Kidney tubule cell (primary cell): Measurements from ENCODE around the gene KIZ.
A peak's percentile ranks its signal among the peaks of the same experiment; 100 is the strongest.

Source experiments
- DNase-seq: peaks from one replicate; pipeline ENCODE4 v3.0.0-alpha.2; 2018; ENCODE audit warnings: low spot score

KIZ gene, protein sequence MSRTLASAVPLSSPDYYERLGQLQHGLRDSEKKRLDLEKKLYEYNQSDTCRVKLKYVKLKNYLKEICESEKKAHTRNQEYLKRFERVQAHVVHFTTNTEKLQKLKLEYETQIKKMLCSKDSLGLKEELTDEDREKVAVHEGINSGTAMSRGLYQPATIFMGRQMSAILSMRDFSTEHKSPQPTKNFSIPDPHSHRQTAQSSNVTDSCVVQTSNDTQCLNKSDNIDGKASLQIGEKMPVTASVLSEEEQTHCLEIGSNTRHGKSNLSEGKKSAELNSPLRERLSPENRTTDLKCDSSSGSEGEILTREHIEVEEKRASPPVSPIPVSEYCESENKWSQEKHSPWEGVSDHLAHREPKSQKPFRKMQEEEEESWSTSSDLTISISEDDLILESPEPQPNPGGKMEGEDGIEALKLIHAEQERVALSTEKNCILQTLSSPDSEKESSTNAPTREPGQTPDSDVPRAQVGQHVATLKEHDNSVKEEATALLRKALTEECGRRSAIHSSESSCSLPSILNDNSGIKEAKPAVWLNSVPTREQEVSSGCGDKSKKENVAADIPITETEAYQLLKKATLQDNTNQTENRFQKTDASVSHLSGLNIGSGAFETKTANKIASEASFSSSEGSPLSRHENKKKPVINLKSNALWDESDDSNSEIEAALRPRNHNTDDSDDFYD

GRCh38 chr20:21125849-21126580 lies at the start of gene KIZ:
KIZ (plus strand) TSS chr20:21126082; CDS start chr20:21126116, 34 bp downstream.
- peak; percentile 95 for DNase-seq

DNA sequence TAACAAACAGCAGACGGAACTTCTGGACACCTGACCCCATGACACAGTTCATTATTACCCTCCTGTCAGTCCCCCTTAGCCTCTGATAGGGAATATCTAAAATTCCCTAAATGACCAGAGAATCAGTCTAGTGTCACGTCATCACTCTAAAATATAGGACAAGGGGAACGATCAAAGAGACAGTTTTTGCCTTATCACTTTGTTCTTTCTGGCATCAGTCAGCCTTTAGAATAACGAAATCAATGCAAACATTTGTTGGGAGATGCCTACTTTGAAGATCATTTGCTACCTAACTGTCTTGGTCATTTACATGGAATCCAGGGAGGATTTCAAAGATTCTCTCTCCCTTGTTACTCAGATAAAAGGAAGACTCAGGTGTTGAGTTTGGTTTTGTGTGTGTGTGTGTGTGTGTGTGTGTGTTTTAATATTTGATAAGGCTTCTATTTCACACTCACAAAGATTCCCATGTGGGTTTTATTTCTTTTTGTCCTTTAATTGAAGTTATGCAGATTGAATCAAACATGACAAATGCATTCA lies 48.0 kb upstream of the KIZ start:
- no peak for DNase-seq

DNA sequence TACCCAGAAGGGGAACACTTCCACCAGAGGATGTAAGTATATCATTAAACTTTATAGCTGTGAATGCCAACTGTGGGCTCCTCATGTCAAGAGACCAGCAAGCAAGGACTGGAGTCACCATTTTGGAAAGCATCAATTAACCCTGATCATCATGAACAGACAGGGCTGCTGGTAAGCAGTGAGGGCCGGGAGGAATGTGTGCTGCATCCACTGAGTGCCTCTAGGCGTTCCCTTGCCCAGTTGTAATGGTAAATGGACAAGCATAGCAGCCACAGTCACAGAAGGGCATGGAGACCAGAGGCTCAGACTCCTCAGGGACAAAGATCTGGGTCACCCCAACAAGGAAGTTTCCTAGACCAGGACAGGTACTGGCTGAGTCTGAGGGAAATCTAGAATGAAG lies 43.3 kb upstream of the KIZ start:
- DNase-seq, result no peak

DNA sequence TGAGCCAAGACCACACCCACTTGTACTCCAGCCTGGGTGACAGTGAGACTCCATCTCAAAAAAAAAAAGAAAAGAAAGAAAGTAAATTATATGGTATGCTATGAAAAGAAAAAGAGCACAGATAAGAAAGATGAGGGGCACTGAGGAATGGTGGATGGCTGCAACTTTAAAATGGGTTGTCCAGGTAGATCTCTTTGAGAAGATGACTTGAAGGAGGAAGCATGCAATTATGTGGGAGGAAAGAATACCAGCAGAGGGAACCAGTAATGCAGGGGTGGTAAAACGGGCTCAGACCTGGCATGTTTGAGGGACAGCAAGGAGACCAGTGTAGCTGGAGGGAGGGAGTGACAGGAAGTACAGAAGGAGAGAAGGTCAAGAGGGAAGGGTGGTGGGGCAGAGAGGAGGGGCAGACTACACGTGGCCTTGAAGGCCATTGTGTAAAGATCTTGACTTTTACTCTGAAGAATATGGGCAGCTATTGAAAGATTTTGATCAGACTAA lies 42.0 kb upstream of the KIZ start:
- DNase-seq, result no peak

GRCh38 chr20:21087862-21088540 lies 37.9 kb upstream of the KIZ start:
- DNase-seq, result no peak

GRCh38 chr20:21089391-21089790 lies 36.5 kb upstream of the KIZ start:
- DNase-seq, result no peak

- no peak for DNase-seq
These were observed 35.7 kb upstream of the KIZ start for GRCh38 chr20:21090111-21090618.

- no peak for DNase-seq
These were observed 35.2 kb upstream of the KIZ start for GRCh38 chr20:21090721-21091120.

DNA sequence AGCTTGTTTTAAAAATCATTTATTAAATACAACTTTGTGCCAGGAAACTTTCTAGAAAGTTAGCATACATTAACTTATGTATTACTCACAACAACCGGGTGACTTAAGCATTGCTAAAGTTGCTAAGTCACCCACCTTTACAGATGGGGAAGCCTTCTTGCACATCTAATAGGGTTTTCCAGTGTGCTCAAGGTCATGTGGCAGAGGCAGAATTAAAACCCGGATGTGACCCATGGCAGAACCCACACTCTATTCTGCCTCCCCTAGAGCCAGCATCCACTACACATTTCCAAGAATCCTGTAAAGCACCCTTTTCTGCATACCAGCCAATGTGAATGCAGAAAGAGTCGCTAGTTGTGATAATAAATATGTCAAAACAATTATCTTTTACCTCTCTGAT lies 33.1 kb upstream of the KIZ start:
- no peak for DNase-seq

DNA sequence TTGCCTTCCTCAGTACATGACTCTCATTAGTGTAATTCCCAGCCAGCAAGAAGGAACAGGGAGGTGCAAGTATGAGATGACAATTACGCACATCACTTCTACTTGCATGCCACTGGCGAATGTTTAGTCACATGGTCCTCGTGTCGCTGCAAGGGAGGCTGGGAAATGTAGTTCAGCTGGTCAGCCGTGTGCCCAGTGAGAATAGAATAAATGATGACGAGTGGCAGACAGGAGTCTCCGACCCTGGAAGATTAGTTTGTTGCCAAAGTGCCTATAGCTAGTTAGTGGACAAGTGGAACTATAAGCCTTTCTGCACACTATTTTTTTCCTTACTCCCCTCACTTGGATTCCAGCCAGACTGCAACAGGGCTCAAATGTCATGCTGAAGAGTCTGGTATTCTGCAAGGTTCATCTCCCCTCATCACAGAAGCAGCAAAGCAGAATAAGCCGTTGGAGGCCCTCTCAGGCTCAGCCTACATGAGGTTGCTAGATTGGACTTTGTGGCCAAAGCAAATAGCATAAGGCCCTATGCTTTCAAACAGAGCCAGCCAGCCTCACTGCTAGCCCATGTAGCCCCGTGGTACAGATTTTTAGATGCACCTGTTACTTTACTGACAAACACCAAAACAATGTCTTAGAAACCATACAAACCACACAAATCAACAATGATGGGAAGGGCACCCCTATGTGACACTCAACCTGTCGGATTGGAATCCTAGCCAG lies 29.4 kb upstream of the KIZ start:
- DNase-seq, result peak; percentile 39

DNA sequence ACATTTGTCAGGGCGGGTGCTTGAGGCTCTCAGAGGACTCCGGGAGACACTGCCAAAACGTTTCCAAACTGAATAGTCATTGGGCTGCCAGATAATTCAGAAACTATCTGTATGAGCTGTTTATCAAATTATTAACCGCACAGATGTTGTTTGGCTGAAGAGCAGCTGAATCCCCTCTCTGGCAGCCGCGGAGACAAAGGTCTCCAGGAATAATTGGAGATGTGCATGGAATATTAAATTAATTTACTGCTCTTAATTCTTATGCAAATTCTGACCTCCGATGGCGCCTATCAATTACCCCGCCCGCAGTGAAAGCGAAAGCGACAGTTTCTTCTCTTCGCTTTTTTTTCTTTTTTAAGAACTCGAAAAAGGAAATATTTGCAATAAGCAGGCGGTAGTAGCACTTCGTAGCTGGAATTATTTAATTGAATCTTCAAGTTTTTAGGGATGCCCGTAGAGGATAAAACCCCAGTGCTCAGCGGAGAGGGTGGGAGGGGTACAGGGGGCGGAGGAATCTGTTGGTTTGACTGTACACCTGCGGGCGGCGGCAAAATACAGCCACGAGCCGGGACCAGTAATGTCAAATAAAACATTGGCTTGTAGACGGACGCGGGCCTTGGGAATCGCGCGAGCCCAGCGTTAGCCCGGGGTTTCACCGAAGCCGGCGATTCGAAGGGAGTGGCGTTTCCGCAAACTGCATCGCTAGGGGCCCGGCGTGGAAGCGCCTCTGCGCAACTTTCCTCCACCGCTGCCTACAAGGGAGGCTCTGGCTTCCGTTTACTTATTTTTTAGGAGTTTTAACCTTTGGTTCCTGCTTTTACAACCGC lies 25.9 kb upstream of the KIZ start:
- no peak for DNase-seq

DNA sequence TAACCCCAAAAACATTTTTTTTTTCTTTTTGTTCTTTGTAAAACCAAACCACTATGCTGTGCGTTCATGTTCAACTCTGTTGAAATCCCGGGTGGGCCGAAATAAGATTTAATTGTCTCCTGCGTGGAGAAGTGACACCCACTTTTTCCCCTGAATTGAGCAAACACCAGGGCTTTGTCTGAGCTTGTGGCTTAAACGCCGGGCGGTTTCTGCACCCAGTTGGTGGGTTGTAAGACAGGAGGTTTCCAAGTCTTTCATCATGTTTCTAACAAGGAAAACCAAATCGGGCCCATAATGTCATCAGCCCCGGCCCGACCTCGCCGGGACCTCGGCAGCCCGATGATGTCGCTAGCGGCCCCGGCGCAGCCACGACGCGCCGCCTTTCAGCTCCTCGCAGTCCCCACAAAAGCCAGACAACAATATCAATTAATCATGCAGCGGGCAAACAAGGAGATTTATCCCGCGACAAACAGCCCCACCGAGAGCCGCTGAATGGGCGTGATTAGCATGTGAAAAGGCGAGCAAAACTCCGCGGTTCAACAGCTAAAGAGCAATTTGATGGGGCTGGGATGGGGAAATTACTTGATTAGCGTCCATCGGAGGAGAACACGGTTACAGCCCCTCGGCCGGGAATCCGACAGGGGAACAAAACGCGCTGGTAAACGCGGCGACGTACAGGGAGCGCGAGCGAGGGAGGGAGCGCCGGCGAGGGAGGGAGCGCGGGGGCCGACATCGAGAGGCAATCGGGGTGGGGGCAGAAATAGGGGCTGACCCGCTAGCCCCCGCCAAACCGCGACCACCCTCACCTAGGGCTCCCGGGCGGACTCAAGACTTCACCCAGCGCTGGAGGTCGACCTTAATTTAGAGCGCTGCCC lies 25.1 kb upstream of the KIZ start:
- DNase-seq, result no peak

GRCh38 chr20:21101453-21101931 lies 24.4 kb upstream of the KIZ start:
- DNase-seq, result no peak

- no peak for DNase-seq
These were observed 23.8 kb upstream of the KIZ start for GRCh38 chr20:21101932-21102575.

DNA sequence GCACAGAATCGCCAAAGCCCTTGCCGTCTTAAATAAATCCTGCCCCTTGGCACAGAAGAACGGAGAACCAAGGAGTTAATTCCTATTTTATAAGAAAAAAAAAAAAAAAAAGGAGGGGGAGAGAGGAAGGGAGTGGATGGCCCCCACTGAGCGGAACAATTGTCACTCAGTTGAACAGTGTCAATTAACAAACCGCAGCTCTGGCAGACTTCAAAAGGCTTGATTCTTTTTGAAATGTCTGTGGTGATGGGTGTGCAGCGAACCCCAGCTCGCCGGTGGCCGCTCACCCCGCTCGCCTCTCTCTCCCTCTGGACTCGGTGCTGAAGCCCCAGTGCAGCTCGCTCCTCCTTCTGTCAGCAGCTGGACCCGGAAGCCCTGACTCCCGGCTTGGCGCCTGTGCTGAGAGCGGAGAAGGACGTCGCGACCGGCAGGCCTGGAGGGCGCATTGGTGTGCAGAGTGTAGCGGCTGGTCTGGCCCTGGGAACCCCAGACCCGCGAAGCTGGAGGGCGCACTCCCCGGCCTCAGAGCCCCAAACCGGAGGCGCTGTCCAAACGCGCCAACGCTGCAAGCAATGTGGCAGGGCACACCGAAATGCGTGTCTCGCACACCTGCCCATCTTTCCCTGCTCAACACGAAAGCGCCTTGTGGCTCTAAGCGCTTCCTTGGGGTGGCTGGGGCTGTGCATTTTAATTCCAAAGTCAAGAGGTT lies 23.1 kb upstream of the KIZ start:
- DNase-seq, result peak; percentile 22

GRCh38 chr20:21103582-21104465 lies 22.1 kb upstream of the KIZ start:
- no peak for DNase-seq

- no peak for DNase-seq
These were observed 21.5 kb upstream of the KIZ start for GRCh38 chr20:21104466-21104761.
